ENCODE measurements around the gene OPCML.

OPCML gene

DNA sequence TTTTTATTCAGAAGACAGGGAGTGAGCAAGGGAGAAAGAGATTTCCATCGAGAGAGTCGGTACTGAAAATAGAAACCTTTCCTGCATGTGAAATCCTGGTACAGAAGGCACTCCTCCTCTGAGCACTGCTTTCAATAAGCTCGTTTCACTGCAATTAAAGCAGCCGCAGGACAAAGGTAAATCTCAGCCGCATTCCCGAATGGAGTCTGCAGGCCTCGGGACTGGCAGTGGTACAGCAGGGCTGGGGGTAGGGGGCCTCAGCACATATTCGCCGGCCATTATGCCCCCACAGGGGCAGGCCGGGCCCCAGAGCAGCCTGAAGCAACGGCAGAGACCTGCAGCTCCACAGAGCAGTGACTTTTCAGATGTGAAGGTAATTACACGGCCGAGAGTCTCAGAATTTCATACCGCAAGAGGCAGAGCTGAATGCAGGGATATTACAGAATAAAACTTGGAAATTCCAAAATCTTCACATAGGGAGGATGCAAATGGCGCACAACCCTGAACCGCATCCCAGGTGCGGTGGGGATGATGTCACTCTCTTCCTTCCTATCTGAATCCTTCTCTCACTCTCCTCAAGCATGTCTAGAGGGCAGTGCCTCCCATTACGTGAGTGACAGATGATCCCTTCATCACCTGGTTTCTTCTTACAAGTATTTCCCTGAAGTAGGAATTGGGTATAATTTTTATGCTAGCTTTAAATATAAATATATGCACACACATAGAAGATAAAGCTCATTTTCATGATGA lies 622.1 kb downstream of the OPCML start:
- no peak for DNase-seq

GRCh38 chr11:132909021-132909606 lies 623.2 kb downstream of the OPCML start:
- no peak for DNase-seq

GRCh38 chr11:132908414-132908810 lies 623.9 kb downstream of the OPCML start:
- no peak for DNase-seq

GRCh38 chr11:132907651-132908413 lies 624.5 kb downstream of the OPCML start:
- no peak for DNase-seq

GRCh38 chr11:132904607-132905006 lies 627.7 kb downstream of the OPCML start:
- no peak for DNase-seq

DNA sequence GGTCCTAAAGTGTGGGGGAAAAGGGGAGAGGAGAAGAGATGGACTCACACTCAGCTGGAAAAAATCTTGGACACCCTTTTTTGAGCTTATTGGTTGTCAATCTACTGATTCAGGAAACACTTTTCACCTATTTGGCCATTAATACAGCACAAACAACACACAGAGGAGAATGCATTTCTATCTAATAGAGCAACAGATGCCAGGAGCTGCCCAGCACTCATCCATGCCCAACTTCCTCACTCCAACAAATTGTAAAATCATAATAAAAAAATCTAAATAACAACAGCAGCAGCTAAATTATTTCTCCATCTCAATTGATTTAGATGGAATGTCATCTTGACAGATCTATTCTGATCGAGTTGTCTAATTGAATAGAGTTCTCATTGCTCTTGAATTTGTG lies 628.2 kb downstream of the OPCML start:
- no peak for DNase-seq

- no peak for DNase-seq
Measured at GRCh38 chr11:132901638-132902471, 630.4 kb downstream of the OPCML start.

DNA sequence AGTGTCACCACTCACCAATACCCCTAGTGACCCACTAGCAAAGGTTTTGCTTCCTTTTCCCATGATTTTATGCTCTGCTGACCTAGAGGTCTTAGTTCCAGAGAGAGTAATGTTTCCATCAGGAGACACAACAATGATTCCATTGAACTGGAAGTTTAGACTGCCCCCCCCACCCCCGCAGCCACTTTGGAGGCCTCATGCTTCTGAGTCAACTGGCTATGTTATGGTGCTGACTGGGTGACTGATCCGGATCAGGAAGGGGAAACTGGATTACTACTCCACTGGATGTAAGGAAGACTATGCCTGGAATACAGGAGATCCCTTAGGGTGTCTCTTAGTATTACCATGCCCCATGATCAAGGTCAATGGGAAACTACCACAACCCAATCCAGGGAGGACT lies 633.6 kb downstream of the OPCML start:
- DNase-seq = no peak

DNA sequence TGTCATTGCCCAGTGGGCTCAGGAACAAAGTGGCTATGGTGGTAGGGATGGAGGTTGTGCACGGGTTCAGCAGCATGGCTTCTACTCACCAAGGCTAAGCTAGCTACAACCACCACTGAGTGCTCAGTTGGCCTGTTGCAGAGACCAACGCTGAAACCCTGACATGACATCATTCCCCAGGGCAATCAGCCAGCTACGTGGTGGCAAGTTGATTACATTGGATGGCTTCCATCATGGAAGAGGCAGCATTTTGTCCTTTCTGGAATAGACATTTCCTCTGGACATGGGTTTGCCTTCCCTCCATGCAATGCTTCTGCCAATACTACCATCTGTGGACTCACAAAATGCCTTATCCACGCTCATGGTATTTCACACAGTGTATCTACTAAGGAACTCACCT lies 634.3 kb downstream of the OPCML start:
- no peak for DNase-seq

GRCh38 chr11:132895340-132895739 lies 637.0 kb downstream of the OPCML start:
- no peak for DNase-seq

GRCh38 chr11:132894606-132895005 lies 637.7 kb downstream of the OPCML start:
- no peak for DNase-seq

DNA sequence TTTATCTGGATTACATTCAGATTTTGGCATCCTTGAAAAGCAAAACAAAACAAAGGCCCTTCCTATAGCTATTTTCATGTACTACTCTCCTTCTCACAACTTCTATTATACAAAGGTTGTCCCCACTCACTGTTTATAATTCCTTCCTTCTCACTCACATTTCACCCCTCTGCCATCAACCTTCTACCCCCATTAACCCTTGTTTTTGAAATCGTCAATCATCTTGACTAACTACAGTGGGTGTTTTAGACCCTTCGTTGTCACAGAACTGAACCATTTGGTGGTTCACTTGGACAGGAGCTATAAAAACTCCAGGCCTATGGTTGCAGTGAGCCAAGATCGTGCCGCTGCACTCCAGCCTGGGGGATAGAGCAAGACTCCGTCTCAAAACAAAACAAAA lies 639.4 kb downstream of the OPCML start:
- no peak for DNase-seq

- DNase-seq = no peak
Measured at GRCh38 chr11:132888226-132888625, 644.1 kb downstream of the OPCML start.

- DNase-seq = no peak
Measured at GRCh38 chr11:132886335-132886734, 646.0 kb downstream of the OPCML start.

GRCh38 chr11:132883241-132883640 lies 649.1 kb downstream of the OPCML start:
- DNase-seq = no peak

- no peak for DNase-seq
Measured at GRCh38 chr11:132881622-132882021, 650.7 kb downstream of the OPCML start.

GRCh38 chr11:132878111-132878510 lies 654.2 kb downstream of the OPCML start:
- no peak for DNase-seq

DNA sequence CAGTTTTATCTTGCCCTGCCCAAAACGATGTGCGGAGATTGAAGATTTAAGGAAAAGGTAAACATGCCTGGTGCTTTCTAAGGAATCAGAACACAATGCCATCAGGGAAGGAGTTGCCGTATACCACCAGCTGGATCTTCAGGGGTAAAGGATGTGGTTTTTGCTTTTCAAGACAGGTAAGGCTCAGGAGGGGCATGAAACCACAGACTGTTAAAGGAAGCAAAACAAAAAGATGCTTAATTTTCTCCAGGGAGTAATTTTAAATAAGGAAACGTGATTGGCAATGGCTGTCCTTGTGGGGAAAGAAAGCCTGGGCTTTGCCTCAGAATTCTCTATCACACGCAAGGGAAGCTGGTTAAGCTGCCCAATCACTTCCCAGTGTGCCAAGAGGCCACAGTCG lies 655.6 kb downstream of the OPCML start:
- no peak for DNase-seq

GRCh38 chr11:132876239-132876638 lies 656.1 kb downstream of the OPCML start:
- no peak for DNase-seq

- DNase-seq = no peak
Measured at GRCh38 chr11:132874638-132875037, 657.7 kb downstream of the OPCML start.

- no peak for DNase-seq
Measured at GRCh38 chr11:132873841-132874240, 658.5 kb downstream of the OPCML start.

DNA sequence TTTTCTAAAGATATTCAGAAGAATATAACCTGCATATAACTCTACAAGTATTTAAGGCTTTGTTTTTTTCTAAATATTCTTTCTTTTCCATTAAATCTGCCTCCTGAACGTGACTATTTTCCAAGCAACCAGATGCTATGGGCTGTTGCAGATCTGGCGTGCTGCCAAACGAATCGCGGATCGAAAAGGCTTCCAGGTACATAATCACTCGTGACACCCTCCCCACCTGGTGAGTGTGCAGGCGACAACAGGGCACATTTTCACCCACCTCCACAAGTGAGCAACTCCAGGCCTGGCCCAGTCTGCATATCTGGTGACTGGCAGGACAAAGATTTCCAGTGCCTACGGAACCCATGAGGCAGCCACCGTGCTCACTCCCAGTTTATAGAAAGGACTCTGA lies 660.1 kb downstream of the OPCML start:
- DNase-seq = no peak
